GM12878 (cell line): ENCODE measurements around the gene TIMP4.

ENCODE experiments used
- CBX3 ChIP-seq: fragments of 200-600 bp; sonication (generic); IDR thresholded peaks from 2 replicates; pipeline ENCODE4 v1.6.1; 2016; ENCODE audit warnings: low read depth, borderline replicate concordance
- CREB1 ChIP-seq: IDR thresholded peaks from 2 replicates; pipeline ENCODE4 v1.6.1; 2012; ENCODE audit warnings: low read depth, mild to moderate bottlenecking, inconsistent platforms
- DPF2 ChIP-seq: fragments of 450-650 bp; IDR thresholded peaks from 2 replicates; pipeline ENCODE4 v1.6.1; 2017; ENCODE audit warnings: mild to moderate bottlenecking
- EZH2 ChIP-seq: IDR thresholded peaks from 2 replicates; pipeline ENCODE4 v1.6.1; 2012; ENCODE audit warnings: low read depth, mild to moderate bottlenecking, control low read depth, inconsistent platforms, low read length, borderline replicate concordance; ENCODE audit not compliant: control insufficient read depth
- FOXM1 ChIP-seq: IDR thresholded peaks from 2 replicates; pipeline ENCODE4 v1.6.1; 2012; ENCODE audit warnings: low read depth, mild to moderate bottlenecking, inconsistent platforms, low read length, moderate library complexity
- HDAC2 ChIP-seq: fragments of 200-600 bp; sonication (generic); IDR thresholded peaks from 2 replicates; pipeline ENCODE4 v1.6.1; 2017
- KDM1A ChIP-seq: fragments of 200-600 bp; sonication (generic); IDR thresholded peaks from 2 replicates; pipeline ENCODE4 v1.6.1; 2016; ENCODE audit warnings: borderline replicate concordance
- POLR2A ChIP-seq: IDR thresholded peaks from 2 replicates; pipeline ENCODE4 v1.6.1; 2011; ENCODE audit warnings: low read depth, mild to moderate bottlenecking, low read length
- SIN3A ChIP-seq: IDR thresholded peaks from 2 replicates; pipeline ENCODE4 v1.6.1; 2012; ENCODE audit warnings: low read depth, low read length, improper control_type of control experiment
- STAT3 ChIP-seq: IDR thresholded peaks from 2 replicates; pipeline ENCODE4 v1.6.1; 2011; ENCODE audit warnings: low read depth, low read length, improper control_type of control experiment
- ZBED1 ChIP-seq: IDR thresholded peaks from 2 replicates; pipeline ENCODE4 v1.6.1; 2016; ENCODE audit warnings: borderline replicate concordance
- ZNF274 ChIP-seq: IDR thresholded peaks from one replicate; pipeline ENCODE4 v1.8.0; 2011; ENCODE audit not compliant: insufficient read length, insufficient read depth
- TF ChIP-seq, protein P1 (sequence below), 3 experiments: IDR thresholded peaks in 2 of 3; conservative IDR thresholded peaks in 1 of 3; 2 replicates each; pipeline ENCODE4 v1.5.1; 2011; ENCODE audit warnings: low read depth in 3 of 3, low read length in 3 of 3, mild to moderate bottlenecking in 3 of 3, control low read depth in 2 of 3, moderate library complexity in 2 of 3, inconsistent platforms in 1 of 3, mixed read lengths in 1 of 3; ENCODE audit not compliant: control insufficient read depth in 2 of 3, insufficient read depth in 1 of 3; ENCODE audit errors: extremely low read depth in 1 of 3
- TF ChIP-seq, protein P2 (sequence below): IDR thresholded peaks from 2 replicates; pipeline ENCODE4 v1.6.1; 2012; ENCODE audit warnings: low read depth, low read length, improper control_type of control experiment

DNA sequence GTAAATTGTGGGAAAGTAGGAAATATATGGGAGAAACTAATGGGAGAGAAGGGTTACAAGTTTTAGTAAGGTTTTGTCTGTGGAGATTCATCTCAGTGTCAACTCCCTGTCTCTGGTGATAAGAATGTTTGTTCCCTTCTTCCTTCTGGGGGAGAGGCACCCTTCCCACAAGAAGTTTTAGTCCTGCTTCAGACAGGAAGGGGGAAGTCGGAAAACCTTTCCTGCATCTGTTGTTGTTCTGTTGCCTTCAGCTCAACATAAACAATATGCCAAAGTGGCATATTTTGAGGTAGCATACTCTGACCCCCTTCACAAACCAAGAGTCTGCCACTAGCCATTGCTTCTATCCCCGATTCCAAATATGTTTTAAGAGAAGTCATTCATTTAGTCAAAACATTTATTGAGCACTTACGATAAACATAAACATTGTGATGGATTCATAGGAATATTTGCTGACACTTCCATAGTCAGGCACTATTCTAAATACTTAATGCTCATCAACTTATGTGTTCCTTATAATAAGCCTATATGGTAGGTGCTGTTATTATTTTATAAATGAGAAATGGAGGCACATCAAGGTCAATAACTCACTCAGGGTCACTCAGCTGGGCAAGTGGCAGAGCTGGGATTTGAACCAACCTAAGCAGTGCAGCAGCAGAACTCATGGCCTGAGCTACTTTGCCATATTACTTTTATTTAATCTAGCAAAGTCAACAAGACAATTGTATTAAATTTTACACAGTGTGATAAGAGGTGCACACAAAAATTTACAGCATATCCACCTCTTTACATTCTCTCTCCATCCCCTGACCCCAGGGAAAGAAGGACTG, 34.2 kb upstream of the TIMP4 start:
- TF ChIP-seq SIN3A, result no peak
- TF ChIP-seq, protein P1, sequence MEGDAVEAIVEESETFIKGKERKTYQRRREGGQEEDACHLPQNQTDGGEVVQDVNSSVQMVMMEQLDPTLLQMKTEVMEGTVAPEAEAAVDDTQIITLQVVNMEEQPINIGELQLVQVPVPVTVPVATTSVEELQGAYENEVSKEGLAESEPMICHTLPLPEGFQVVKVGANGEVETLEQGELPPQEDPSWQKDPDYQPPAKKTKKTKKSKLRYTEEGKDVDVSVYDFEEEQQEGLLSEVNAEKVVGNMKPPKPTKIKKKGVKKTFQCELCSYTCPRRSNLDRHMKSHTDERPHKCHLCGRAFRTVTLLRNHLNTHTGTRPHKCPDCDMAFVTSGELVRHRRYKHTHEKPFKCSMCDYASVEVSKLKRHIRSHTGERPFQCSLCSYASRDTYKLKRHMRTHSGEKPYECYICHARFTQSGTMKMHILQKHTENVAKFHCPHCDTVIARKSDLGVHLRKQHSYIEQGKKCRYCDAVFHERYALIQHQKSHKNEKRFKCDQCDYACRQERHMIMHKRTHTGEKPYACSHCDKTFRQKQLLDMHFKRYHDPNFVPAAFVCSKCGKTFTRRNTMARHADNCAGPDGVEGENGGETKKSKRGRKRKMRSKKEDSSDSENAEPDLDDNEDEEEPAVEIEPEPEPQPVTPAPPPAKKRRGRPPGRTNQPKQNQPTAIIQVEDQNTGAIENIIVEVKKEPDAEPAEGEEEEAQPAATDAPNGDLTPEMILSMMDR (IDR thresholded peaks at IDR 0.05 in 2 of 3, conservative IDR thresholded peaks at IDR 0.05 in 1 of 3; ENCODE audit: control insufficient read depth in 2 of 3, extremely low read depth in 1 of 3, insufficient read depth in 1 of 3, low read depth in 3 of 3, low read length in 3 of 3), result no peak
- TF ChIP-seq ZNF274, result no peak
- no peak for TF ChIP-seq DPF2
- TF ChIP-seq FOXM1, result no peak
- TF ChIP-seq STAT3, result no peak
- TF ChIP-seq, protein P2, sequence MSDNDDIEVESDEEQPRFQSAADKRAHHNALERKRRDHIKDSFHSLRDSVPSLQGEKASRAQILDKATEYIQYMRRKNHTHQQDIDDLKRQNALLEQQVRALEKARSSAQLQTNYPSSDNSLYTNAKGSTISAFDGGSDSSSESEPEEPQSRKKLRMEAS, result no peak
- no peak for TF ChIP-seq POLR2A
- no peak for TF ChIP-seq CREB1
- TF ChIP-seq KDM1A, result no peak
- no peak for TF ChIP-seq EZH2
- TF ChIP-seq ZBED1, result no peak
- no peak for TF ChIP-seq CBX3
- no peak for TF ChIP-seq HDAC2
